A549 (cell line): ENCODE measurements around the gene ENTPD8. TPM values are rescaled to one million over a fixed set of nuclear protein-coding genes. Genes with fewer than 3 reads are reported as not detected.

Experiments
- ATAC-seq, 2 experiments: fragments of 200-7000 bp in 1 of 2; fragments of >200 bp in 1 of 2; cut with Nextera tagmentation in 1 of 2; cut with Tn5 transposase in 1 of 2; 3 replicates each; pipeline versions ENCODE4 v1.8.0 to v1.9.1; 2018 to 2020; ENCODE audit warnings: mild to moderate bottlenecking in 1 of 2, moderate library complexity in 1 of 2
- CTCF ChIA-PET: fragments of 300-600 bp; sonication (Branson Sonifier 250); formaldehyde crosslinking; extraction: SDS; loops from one replicate; lab custom pipeline; 2021; ENCODE audit warnings: antibody characterized with exemption, inconsistent platforms; lab: Yijun Ruan, JAX
- POLR2A ChIA-PET: fragments of 350-600 bp; formaldehyde crosslinking; extraction: SDS; loops from one replicate; lab custom pipeline; 2021; ENCODE audit warnings: antibody characterized with exemption, inconsistent platforms; lab: Yijun Ruan, JAX
- DNase-seq, 2 experiments: peaks; one replicate each; pipeline versions ENCODE4 v3.0.0 to v3.0.0-alpha.2; 2011 to 2016; ENCODE audit warnings: low read depth in 1 of 2, low spot score in 1 of 2
- FAIRE-seq: peaks from 2 replicates; lab custom pipeline; 2011; peaks lifted over from hg19 to GRCh38; lab: Jason Lieb, UNC
- H3K27ac ChIP-seq, 2 experiments: fragments of >200 bp; sonication (Bioruptor Twin); formaldehyde crosslinking; 3 replicates each; pipeline ENCODE4 v1.5.1; 2016 to 2017
- H3K4me1 ChIP-seq: fragments of >200 bp; sonication (Bioruptor Twin); formaldehyde crosslinking; 3 replicates; pipeline ENCODE4 v1.6.1; 2016
- H3K4me2 ChIP-seq: fragments of >200 bp; sonication (Bioruptor Twin); formaldehyde crosslinking; 3 replicates; pipeline ENCODE4 v1.6.1; 2016
- H3K4me3 ChIP-seq: fragments of >200 bp; sonication (Bioruptor Twin); formaldehyde crosslinking; 3 replicates; pipeline ENCODE4 v1.5.1; 2016
- H3K9me3 ChIP-seq: fragments of >200 bp; sonication (Bioruptor Twin); formaldehyde crosslinking; 3 replicates; pipeline ENCODE4 v1.6.1; 2016
- BHLHE40 ChIP-seq: IDR thresholded peaks from 2 replicates; pipeline ENCODE4 v1.6.1; 2012; ENCODE audit warnings: low read depth, low read length, inconsistent platforms
- CBX2 ChIP-seq: fragments of 200-600 bp; sonication (generic); IDR thresholded peaks from 2 replicates; pipeline ENCODE4 v1.6.1; 2016; ENCODE audit warnings: low read depth, mild to moderate bottlenecking, borderline replicate concordance
- CBX8 ChIP-seq: fragments of 200-600 bp; sonication (generic); IDR thresholded peaks from 2 replicates; pipeline ENCODE4 v1.6.1; 2016
- CEBPB ChIP-seq, 2 experiments: fragments of >200 bp in 1 of 2; sonication (Bioruptor Twin) in 1 of 2; formaldehyde crosslinking in 1 of 2; IDR thresholded peaks; 2 replicates each; pipeline ENCODE4 v1.6.1; 2012 to 2016
- CHD2 ChIP-seq: fragments of 150-350 bp; IDR thresholded peaks from 2 replicates; pipeline ENCODE4 v1.6.1; 2014; ENCODE audit warnings: low read length; ENCODE audit not compliant: partially characterized antibody
- EHF ChIP-seq: fragments of 250-450 bp; sonication (Bioruptor Pico); IDR thresholded peaks from 2 replicates; pipeline ENCODE4 v1.5.0; 2020; ENCODE audit warnings: mild to moderate bottlenecking
- EHMT2 ChIP-seq: fragments of 200-600 bp; sonication (generic); IDR thresholded peaks from 2 replicates; pipeline ENCODE4 v1.6.1; 2016; ENCODE audit warnings: antibody characterized with exemption, low read depth, mild to moderate bottlenecking, moderate library complexity
- EP300 ChIP-seq, 2 experiments: fragments of >200 bp; sonication (Bioruptor Twin); formaldehyde crosslinking; IDR thresholded peaks; 2 replicates in 1 of 2; 3 replicates in 1 of 2; pipeline ENCODE4 v1.6.1; 2016 to 2017
- ESRRA ChIP-seq: fragments of 150-350 bp; IDR thresholded peaks from 2 replicates; pipeline ENCODE4 v1.6.1; 2014; ENCODE audit warnings: mild to moderate bottlenecking, low read length, borderline replicate concordance
- FOSL2 ChIP-seq, 2 experiments: fragments of 450-650 bp in 1 of 2; fragments of >200 bp in 1 of 2; sonication (Bioruptor Twin) in 1 of 2; formaldehyde crosslinking; IDR thresholded peaks; 2 replicates each; pipeline versions ENCODE4 v1.5.0 to v1.6.1; 2016 to 2020; ENCODE audit warnings: mild to moderate bottlenecking in 1 of 2, moderate library complexity in 1 of 2
- FOXS1 ChIP-seq: fragments of 250-450 bp; sonication (Bioruptor Pico); IDR thresholded peaks from 2 replicates; pipeline ENCODE4 v1.5.0; 2020; ENCODE audit warnings: mild to moderate bottlenecking, moderate library complexity
- HES2 ChIP-seq: fragments of >200 bp; sonication (Bioruptor Twin); formaldehyde crosslinking; IDR thresholded peaks from 2 replicates; pipeline ENCODE4 v1.6.1; 2016
- HEYL ChIP-seq: fragments of 250-450 bp; sonication (Bioruptor Pico); IDR thresholded peaks from 2 replicates; pipeline ENCODE4 v1.8.0; 2021; ENCODE audit warnings: mild to moderate bottlenecking, moderate library complexity
- HOXA7 ChIP-seq: fragments of 250-450 bp; sonication (Bioruptor Pico); IDR thresholded peaks from 2 replicates; pipeline ENCODE4 v1.5.0; 2020; ENCODE audit warnings: mild to moderate bottlenecking, moderate library complexity
- JUN ChIP-seq, 2 experiments: fragments of >200 bp; sonication (Bioruptor Twin); formaldehyde crosslinking; IDR thresholded peaks; 2 replicates in 1 of 2; 3 replicates in 1 of 2; pipeline ENCODE4 v1.6.1; 2016 to 2017
- KDM5A ChIP-seq: fragments of 200-600 bp; sonication (generic); IDR thresholded peaks from 2 replicates; pipeline ENCODE4 v1.6.1; 2016; ENCODE audit warnings: antibody characterized with exemption, mild to moderate bottlenecking
- MAZ ChIP-seq: fragments of 150-350 bp; IDR thresholded peaks from 2 replicates; pipeline ENCODE4 v1.6.1; 2014; ENCODE audit warnings: antibody characterized with exemption, low read depth, low read length, borderline replicate concordance
- PHF8 ChIP-seq: fragments of 200-600 bp; sonication (generic); IDR thresholded peaks from 2 replicates; pipeline ENCODE4 v1.6.1; 2016; ENCODE audit warnings: low read depth, mild to moderate bottlenecking, antibody characterized with exemption, moderate library complexity, borderline replicate concordance
- POLR2AphosphoS2 ChIP-seq: conservative IDR thresholded peaks from 2 replicates; pipeline ENCODE4 v1.6.1; 2012; ENCODE audit warnings: low read length, improper control_type of control experiment, inconsistent platforms
- RARB ChIP-seq: fragments of 250-450 bp; sonication (Bioruptor Pico); IDR thresholded peaks from 2 replicates; pipeline ENCODE4 v1.8.0; 2021; ENCODE audit warnings: mild to moderate bottlenecking, moderate library complexity
- RCOR1 ChIP-seq: fragments of 150-350 bp; IDR thresholded peaks from 2 replicates; pipeline ENCODE4 v1.6.1; 2014; ENCODE audit warnings: antibody characterized with exemption, low read length, low read depth
- REST ChIP-seq: fragments of 200-600 bp; sonication (generic); IDR thresholded peaks from 2 replicates; pipeline ENCODE4 v1.6.1; 2016; ENCODE audit warnings: antibody characterized with exemption, mild to moderate bottlenecking, moderate library complexity
- SREBF2 ChIP-seq: fragments of 450-650 bp; IDR thresholded peaks from 2 replicates; pipeline ENCODE4 v1.6.1; 2014; ENCODE audit warnings: mild to moderate bottlenecking, moderate library complexity
- TP53 ChIP-seq: fragments of 250-450 bp; sonication (Bioruptor Pico); IDR thresholded peaks from 2 replicates; pipeline ENCODE4 v1.5.0; 2021; ENCODE audit warnings: mild to moderate bottlenecking, moderate library complexity
- ZFP36 ChIP-seq: fragments of 450-650 bp; IDR thresholded peaks from 2 replicates; pipeline ENCODE4 v1.6.1; 2014; ENCODE audit warnings: borderline replicate concordance; ENCODE audit not compliant: partially characterized antibody
- ZNF302 ChIP-seq: fragments of 250-450 bp; sonication (Bioruptor Pico); IDR thresholded peaks from 2 replicates; pipeline ENCODE4 v1.9.0; 2021; ENCODE audit warnings: inconsistent platforms, mild to moderate bottlenecking, moderate library complexity
- WGBS: methylation state at CpG from one replicate; pipeline ENCODE4 v1.1.6; 2017; ENCODE audit errors: missing lambda C conversion rate; 5-methylcytosine and 5-hydroxymethylcytosine counted together
- polyA plus RNA-seq, 4 experiments: library from polyadenylated mRNA; depleted of rRNA in 3 of 4; stranded (reverse); fragments of >200 nt; fragmentation: RNase III in 1 of 4; extraction: RNeasy Plus Mini Kit Qiagen cat#74134 plus additional on column Dnase treatment in 1 of 4; gene quantifications; 2 replicates in 3 of 4; 3 replicates in 1 of 4; pipeline ENCODE4 v1.2.3, GENCODE V29; 2011 to 2017
- TF ChIP-seq, protein P1 (sequence below): fragments of 250-450 bp; sonication (Bioruptor Pico); IDR thresholded peaks from 2 replicates; pipeline ENCODE4 v1.5.0; 2020; ENCODE audit warnings: low read depth, mild to moderate bottlenecking, moderate library complexity

Gene ENTPD8
- polyA plus RNA-seq, 2 of the 4 experiments (the other 2 are of a cell fraction): 0.18 to 0.36 TPM

DNA sequence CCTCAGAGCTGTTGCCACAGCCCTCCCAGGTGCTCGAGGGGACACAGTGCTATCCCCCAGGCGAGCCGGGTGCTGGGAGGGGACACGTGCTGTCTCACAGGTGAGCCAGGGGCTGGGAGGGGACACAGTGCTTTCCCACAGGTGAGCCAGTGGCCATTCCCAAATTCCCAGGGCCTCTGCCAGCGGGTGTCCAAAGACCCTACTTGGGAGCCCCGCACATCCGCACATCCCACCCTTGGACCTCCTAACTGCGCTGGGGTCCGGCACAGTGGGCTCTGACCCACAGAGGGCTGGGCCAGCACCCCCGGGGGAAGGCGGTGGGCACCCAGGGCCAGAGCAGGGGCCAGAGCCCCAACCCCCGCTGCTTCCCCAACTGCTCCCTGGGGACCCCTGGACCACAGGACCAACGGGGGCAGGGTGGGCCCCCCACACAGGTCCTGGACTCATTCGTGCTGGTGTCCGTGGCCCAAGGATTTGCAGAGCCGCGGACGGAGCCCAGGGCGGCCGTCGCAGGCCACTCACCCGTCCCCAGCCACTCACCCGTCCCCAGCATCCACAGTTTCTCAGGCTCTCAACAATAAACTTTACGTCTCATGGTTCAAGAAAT is 36.1 kb downstream of the ENTPD8 start (continued):
- TF ChIP-seq BHLHE40: no peak
- TF ChIP-seq, all 56 proteins: peak for 0

- Histone ChIP-seq H3K4me1 (peaks cover 15% of the 10 kb centered on the region), H3K4me2 (no peak overlapping the region), H3K27ac (no peak overlapping the region), H3K4me3 (no peak overlapping the region), H3K9me3 (no peaks in the 10 kb centered on the region)
- ATAC-seq: no peak
- ChIA-PET POLR2A (no interaction called here), CTCF (no interaction called here)
- no peak for DNase-seq
- TF ChIP-seq JUN (IDR thresholded peaks at IDR 0.05) (no peak), HOXA7 (CRISPR knock-in tag) (no peak), ESRRA (no peak), ZFP36 (no peak), POLR2AphosphoS2 (no peak), CHD2 (no peak), CBX2 (no peak), KDM5A (no peak)
- TF ChIP-seq, protein P1, sequence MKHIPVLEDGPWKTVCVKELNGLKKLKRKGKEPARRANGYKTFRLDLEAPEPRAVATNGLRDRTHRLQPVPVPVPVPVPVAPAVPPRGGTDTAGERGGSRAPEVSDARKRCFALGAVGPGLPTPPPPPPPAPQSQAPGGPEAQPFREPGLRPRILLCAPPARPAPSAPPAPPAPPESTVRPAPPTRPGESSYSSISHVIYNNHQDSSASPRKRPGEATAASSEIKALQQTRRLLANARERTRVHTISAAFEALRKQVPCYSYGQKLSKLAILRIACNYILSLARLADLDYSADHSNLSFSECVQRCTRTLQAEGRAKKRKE (CRISPR knock-in tag): no peak
- WGBS: 90% methylated on average over 14 of the region's 15 CpGs
- no peak for FAIRE-seq
These were observed 37.9 kb downstream of the ENTPD8 start for GRCh38 chr9:137403269-137403668.

DNA sequence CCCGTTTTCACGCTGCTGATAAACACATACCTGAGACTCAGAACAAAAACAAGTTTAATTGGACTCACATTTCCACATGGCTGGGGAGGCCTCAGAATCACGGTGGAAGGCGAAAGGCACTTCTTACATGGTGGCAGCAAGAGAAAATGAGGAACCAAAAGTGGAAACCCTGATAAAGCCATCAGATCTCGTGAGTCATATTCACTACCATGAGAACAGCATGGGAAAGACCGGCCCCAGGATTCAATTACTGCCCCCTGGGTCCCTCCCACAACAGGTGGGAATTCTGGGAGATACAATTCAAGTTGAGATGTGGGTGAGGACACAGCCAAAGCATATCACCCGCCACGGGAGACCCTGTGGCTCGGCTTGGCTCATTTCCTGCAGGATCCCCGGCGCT is 38.4 kb downstream of the ENTPD8 start:
- ChIA-PET POLR2A (no interaction called here), CTCF (no interaction called here)
- no peak overlapping the region for H3K4me2 ChIP-seq
- no peak for ATAC-seq
- FAIRE-seq: no peak
- peaks cover 15% of the 10 kb centered on the region for H3K4me1 ChIP-seq
- no peak overlapping the region for H3K4me3 ChIP-seq
- H3K9me3 ChIP-seq: no peaks in the 10 kb centered on the region
- WGBS: 86% methylated on average over 11 of the region's 11 CpGs
- no peak overlapping the region for H3K27ac ChIP-seq
- no peak for DNase-seq
- TF ChIP-seq CBX8 (no peak), PHF8 (no peak), HES2 (no peak), CEBPB (IDR thresholded peaks at IDR 0.05) (no peak)

GRCh38 chr9:137398561-137399468 is 42.3 kb downstream of the ENTPD8 start:
- ChIA-PET CTCF (no interaction called here), POLR2A (no interaction called here)
- H3K4me2 ChIP-seq: no peak overlapping the region
- no peak for DNase-seq
- no peak overlapping the region for H3K27ac ChIP-seq
- WGBS: 95% methylated on average over 53 of the region's 60 CpGs
- no peak for ATAC-seq
- no peaks in the 10 kb centered on the region for H3K9me3 ChIP-seq
- H3K4me3 ChIP-seq: no peak overlapping the region
- FAIRE-seq: no peak
- peaks cover 7% of the 10 kb centered on the region for H3K4me1 ChIP-seq
- no peak for TF ChIP-seq RCOR1
- no peak for TF ChIP-seq SREBF2
- TF ChIP-seq EP300 (IDR thresholded peaks at IDR 0.05): no peak
- TF ChIP-seq EHF (CRISPR knock-in tag): no peak
- no peak for TF ChIP-seq EHMT2
- TF ChIP-seq FOXS1 (CRISPR knock-in tag): no peak
- TF ChIP-seq HEYL (CRISPR knock-in tag): no peak
- TF ChIP-seq RARB (CRISPR knock-in tag): no peak
- TF ChIP-seq FOSL2 (IDR thresholded peaks at IDR 0.05): no peak
- no peak for TF ChIP-seq FOSL2 (CRISPR knock-in tag; IDR thresholded peaks at IDR 0.05)
- TF ChIP-seq ZNF302: no peak
- TF ChIP-seq MAZ: no peak
- no peak for TF ChIP-seq CBX2
- no peak for TF ChIP-seq REST
- TF ChIP-seq TP53: no peak
